Epithelial cell of esophagus (primary cell): ENCODE results near the gene TSPAN5.

Source experiments
- DNase-seq: peaks from one replicate; pipeline ENCODE4 v3.0.0; 2010; ENCODE audit warnings: low read depth
- H3K4me3 ChIP-seq: 2 replicates; pipeline ENCODE4 v1.5.1; 2011; ENCODE audit warnings: mild to moderate bottlenecking, low read length, control low read depth
- CTCF ChIP-seq: IDR thresholded peaks from 2 replicates; pipeline ENCODE4 v1.5.1; 2011; ENCODE audit warnings: low read depth, mild to moderate bottlenecking, low read length, control low read depth, inconsistent platforms; ENCODE audit not compliant: insufficient read depth; ENCODE audit errors: missing control alignments

Gene TSPAN5

GRCh38 chr4:98560321-98560720 is 98.1 kb downstream of the TSPAN5 start:
- TF ChIP-seq CTCF, result no peak
- H3K4me3 ChIP-seq, result no peak overlapping the region
- DNase-seq, result no peak

- DNase-seq, result no peak
- TF ChIP-seq CTCF, result no peak
- no peak overlapping the region for H3K4me3 ChIP-seq
These were observed 99.8 kb downstream of the TSPAN5 start for GRCh38 chr4:98558471-98559169.

GRCh38 chr4:98557194-98557892 is 101.1 kb downstream of the TSPAN5 start:
- no peak for TF ChIP-seq CTCF
- DNase-seq, result peak; percentile 75
- H3K4me3 ChIP-seq, result no peak overlapping the region

- H3K4me3 ChIP-seq, result no peak overlapping the region
These were observed 102.0 kb downstream of the TSPAN5 start for GRCh38 chr4:98556451-98556850.

GRCh38 chr4:98555798-98556445 is 102.5 kb downstream of the TSPAN5 start:
- no peak for DNase-seq
- no peak for TF ChIP-seq CTCF
- H3K4me3 ChIP-seq, result no peak overlapping the region

More at GRCh38 chr4:98556451-98556850, 102.0 kb downstream of the TSPAN5 start:
- TF ChIP-seq CTCF, result no peak
- DNase-seq, result no peak

- no peak for DNase-seq
- no peak overlapping the region for H3K4me3 ChIP-seq
- no peak for TF ChIP-seq CTCF
These were observed 111.4 kb downstream of the TSPAN5 start for GRCh38 chr4:98546910-98547594.
